Lung (tissue), 12 donors: ENCODE measurements around the gene MBNL3. TPM values are rescaled to one million over a fixed set of nuclear protein-coding genes. Genes with fewer than 3 reads are reported as not detected.

ENCODE experiments used
- ATAC-seq: fragments of 200-7000 bp; cut with Tn5 transposase; one replicate; pipeline ENCODE4 v1.9.1; 2020; ENCODE audit warnings: moderate number of reproducible peaks; ENCODE audit not compliant: insufficient read depth, low FRiP score
- DNase-seq, 3 donors: peaks; one replicate each; pipeline ENCODE4 v3.0.0-alpha.2; 2013 to 2017
- H3K27ac ChIP-seq, 2 donors: one replicate each; pipeline ENCODE4 v1.5.1; 2013; ENCODE audit warnings: mild to moderate bottlenecking in 2 of 2, moderate library complexity in 2 of 2, control low read depth in 1 of 2, inconsistent platforms in 1 of 2, low read depth in 1 of 2, low read length in 1 of 2
- H3K27me3 ChIP-seq, 3 donors: one replicate each; pipeline ENCODE4 v1.5.1; 2013; ENCODE audit warnings: low read length in 2 of 3; ENCODE audit not compliant: control insufficient read depth in 3 of 3, insufficient read depth in 3 of 3
- H3K36me3 ChIP-seq, 4 donors: one replicate each; pipeline ENCODE4 v1.5.1; 2013; ENCODE audit warnings: low read length in 4 of 4, mild to moderate bottlenecking in 1 of 4, moderate library complexity in 1 of 4; ENCODE audit not compliant: control insufficient read depth in 4 of 4, insufficient read depth in 4 of 4
- H3K4me1 ChIP-seq, 5 donors: one replicate each; pipeline ENCODE4 v1.5.1; 2013; ENCODE audit warnings: low read length in 5 of 5, mild to moderate bottlenecking in 2 of 5, moderate library complexity in 1 of 5; ENCODE audit not compliant: control insufficient read depth in 5 of 5, insufficient read depth in 5 of 5
- H3K4me3 ChIP-seq: one replicate; pipeline ENCODE4 v1.5.1; 2013; ENCODE audit warnings: mild to moderate bottlenecking, control low read depth, moderate library complexity
- H3K9ac ChIP-seq, 2 donors: one replicate each; pipeline ENCODE4 v1.5.1; 2013; ENCODE audit warnings: low read length in 2 of 2, control low read depth in 1 of 2; ENCODE audit not compliant: insufficient read depth in 1 of 2
- H3K9me3 ChIP-seq, 4 donors: one replicate each; pipeline ENCODE4 v1.5.1; 2013; ENCODE audit warnings: low read length in 3 of 4, mild to moderate bottlenecking in 1 of 4, moderate library complexity in 1 of 4; ENCODE audit not compliant: control insufficient read depth in 4 of 4, insufficient read depth in 3 of 4
- WGBS, 2 donors: extraction: QIAGEN DNeasy Blood & Tissue Kit; methylation state at CpG; one replicate each; pipeline ENCODE4 v1.1.7; 2013; 5-methylcytosine and 5-hydroxymethylcytosine counted together
- polyA plus RNA-seq, 2 donors: library from polyadenylated mRNA; stranded (reverse); fragments of 200-250 nt; gene quantifications; one replicate each; pipeline ENCODE4 v1.2.1, GENCODE V29; 2013
- total RNA-seq, 2 donors: library from RNA; depleted of rRNA in 1 of 2; stranded (reverse); fragments of >200 nt in 1 of 2; gene quantifications; one replicate each; pipeline ENCODE4 v1.2.1, GENCODE V29; 2014 to 2021
- TF ChIP-seq, protein P1 (sequence below): IDR thresholded peaks from 2 replicates; pipeline ENCODE4 v1.5.1; 2012; ENCODE audit warnings: mild to moderate bottlenecking; ENCODE audit errors: control extremely low read depth, extremely low read depth
- donor health status: control.
- donor health status: control.
- donor health status: Bipolar disorder and iron deficiency.
- donor health status: healthy.
- donor health status: DM: yes; HTN: yes; CAD: no.

Gene MBNL3
- total and polyA plus RNA-seq, 4 donors = 2.1 to 27.2 (median 11.1) TPM

DNA sequence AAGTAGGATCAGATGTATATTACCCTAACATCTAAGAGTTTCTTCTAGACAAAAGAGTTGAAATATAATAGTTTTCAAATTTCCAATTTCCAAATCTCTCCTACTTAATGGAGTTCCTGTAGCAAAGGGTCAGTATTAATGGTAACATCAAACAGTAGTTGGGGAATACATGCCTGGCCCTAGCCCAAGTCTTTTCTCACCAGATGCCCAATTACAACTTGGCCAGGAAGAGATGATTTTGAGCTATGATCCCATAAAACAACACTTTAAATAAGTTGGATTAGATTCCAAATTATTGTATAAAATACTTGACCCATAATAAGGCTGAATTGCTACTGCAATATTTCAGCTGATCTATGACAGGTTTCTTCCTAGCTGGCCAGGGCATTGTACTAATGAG is 59.9 kb downstream of the MBNL3 start:
- Histone ChIP-seq H3K27ac (no peak overlapping the region), H3K9ac (no peak overlapping the region), H3K27me3 (peaks cover 0 to 20% (median 10%) of the 10 kb centered on the region in 3 donors), H3K4me1 (no peaks in the 10 kb centered on the region), H3K36me3 (no peaks in the 10 kb centered on the region), H3K4me3 (no peak overlapping the region), H3K9me3 (no peaks in the 10 kb centered on the region)
- ATAC-seq (no peak), DNase-seq (peak in 2 of 3 donors; percentile 52)
- TF ChIP-seq, protein P1, sequence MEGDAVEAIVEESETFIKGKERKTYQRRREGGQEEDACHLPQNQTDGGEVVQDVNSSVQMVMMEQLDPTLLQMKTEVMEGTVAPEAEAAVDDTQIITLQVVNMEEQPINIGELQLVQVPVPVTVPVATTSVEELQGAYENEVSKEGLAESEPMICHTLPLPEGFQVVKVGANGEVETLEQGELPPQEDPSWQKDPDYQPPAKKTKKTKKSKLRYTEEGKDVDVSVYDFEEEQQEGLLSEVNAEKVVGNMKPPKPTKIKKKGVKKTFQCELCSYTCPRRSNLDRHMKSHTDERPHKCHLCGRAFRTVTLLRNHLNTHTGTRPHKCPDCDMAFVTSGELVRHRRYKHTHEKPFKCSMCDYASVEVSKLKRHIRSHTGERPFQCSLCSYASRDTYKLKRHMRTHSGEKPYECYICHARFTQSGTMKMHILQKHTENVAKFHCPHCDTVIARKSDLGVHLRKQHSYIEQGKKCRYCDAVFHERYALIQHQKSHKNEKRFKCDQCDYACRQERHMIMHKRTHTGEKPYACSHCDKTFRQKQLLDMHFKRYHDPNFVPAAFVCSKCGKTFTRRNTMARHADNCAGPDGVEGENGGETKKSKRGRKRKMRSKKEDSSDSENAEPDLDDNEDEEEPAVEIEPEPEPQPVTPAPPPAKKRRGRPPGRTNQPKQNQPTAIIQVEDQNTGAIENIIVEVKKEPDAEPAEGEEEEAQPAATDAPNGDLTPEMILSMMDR = no peak

DNA sequence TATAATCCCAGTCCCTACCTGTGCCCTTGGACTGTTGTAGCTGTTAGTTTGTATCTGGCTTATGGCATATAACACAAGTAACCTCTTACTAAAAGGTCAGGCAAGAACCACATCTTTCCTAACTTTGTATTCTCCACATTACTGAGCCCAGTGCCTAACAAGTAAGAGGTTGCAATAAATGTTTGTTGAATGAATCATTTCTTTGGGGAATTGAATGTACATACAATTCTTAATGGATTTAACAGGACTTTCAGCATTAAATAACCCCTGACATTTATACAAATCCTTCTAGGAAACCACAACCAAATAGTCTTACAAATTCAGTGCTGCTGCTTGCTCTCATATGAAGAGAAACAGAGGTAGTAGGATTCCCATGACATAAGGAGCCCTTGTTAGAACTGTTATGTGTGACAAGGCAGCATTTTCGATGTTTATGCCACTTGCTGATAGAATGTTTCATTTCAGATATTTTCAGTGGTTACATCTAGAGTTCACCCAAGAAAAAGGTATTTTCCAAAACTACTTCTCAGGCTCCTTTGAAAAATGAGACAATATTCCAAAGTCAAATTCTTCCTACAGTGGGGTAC is 62.0 kb downstream of the MBNL3 start:
- H3K27ac ChIP-seq = no peak overlapping the region
- no peaks in the 10 kb centered on the region for H3K4me1 ChIP-seq
- no peaks in the 10 kb centered on the region for H3K9me3 ChIP-seq
- TF ChIP-seq, protein P1 = no peak
- no peak overlapping the region for H3K4me3 ChIP-seq
- no peak overlapping the region for H3K9ac ChIP-seq
- DNase-seq (no peak), ATAC-seq (no peak)
- no peaks in the 10 kb centered on the region for H3K36me3 ChIP-seq
- 77 to 92% methylated on average over 1 of the region's 1 CpG for WGBS, 2 donors
- H3K27me3 ChIP-seq = peaks cover 0 to 35% (median 11%) of the 10 kb centered on the region in 3 donors

DNA sequence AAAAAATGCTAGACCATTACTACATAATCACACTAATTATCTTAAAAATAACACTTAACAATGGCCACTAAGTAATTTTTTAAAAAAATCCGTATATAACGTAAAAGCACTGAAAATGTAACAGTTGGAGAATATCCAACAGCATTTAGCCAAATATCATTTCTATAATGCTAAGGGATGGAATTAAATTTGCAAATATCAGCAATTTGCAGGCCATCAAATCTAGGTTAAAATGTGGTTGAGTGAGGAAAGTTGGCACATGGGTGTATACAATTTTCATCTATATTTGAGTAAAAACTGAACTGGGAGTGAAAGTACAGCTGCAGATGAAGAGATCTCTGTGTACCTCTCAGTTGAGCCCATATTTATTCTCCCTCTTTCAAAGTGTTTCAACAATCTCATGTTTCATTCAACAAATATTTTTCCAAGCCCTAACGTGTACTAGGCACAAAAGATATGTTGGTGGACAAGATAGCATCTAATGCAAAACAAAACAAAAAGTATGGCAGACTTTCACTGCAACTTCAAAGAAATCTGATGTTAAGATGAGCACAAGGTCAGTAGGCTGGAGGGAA is 63.0 kb downstream of the MBNL3 start:
- 49 to 92% methylated on average over 3 of the region's 3 CpGs for WGBS, 2 donors
- H3K36me3 ChIP-seq = no peaks in the 10 kb centered on the region
- no peaks in the 10 kb centered on the region for H3K9me3 ChIP-seq
- ATAC-seq = no peak
- no peak overlapping the region for H3K4me3 ChIP-seq
- no peak overlapping the region for H3K27ac ChIP-seq
- DNase-seq = no peak
- no peaks in the 10 kb centered on the region for H3K4me1 ChIP-seq
- peaks cover 0 to 35% (median 11%) of the 10 kb centered on the region in 3 donors for H3K27me3 ChIP-seq
- no peak overlapping the region for H3K9ac ChIP-seq
- TF ChIP-seq, protein P1 = no peak

DNA sequence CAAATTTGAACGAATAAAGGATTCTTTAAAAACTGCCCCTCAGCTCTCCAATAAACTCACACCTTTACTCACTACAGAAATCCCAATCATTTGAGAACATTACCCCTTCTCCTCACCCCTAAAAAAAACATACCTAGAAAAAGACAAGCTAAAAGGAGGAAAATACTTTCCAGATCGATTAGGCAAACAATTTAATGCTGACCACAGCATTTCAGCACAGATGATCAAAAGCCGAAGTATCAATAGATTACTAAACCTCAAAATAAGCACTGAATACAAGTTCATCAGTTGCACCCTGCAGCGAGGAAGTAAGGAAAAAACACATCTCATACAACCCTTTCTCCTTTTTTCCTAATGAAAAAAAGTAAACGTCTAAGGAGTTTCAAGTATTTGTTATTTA is 65.5 kb downstream of the MBNL3 start:
- Histone ChIP-seq H3K9me3 (no peaks in the 10 kb centered on the region), H3K36me3 (no peaks in the 10 kb centered on the region), H3K4me3 (no peak overlapping the region), H3K9ac (no peak overlapping the region), H3K27ac (no peak overlapping the region), H3K4me1 (no peaks in the 10 kb centered on the region), H3K27me3 (peaks cover 0 to 52% (median 14%) of the 10 kb centered on the region in 3 donors)
- DNase-seq = no peak
- ATAC-seq = no peak
- WGBS, 2 donors = 69 to 82% methylated on average over 5 of the region's 5 CpGs
- TF ChIP-seq, protein P1 = no peak
